ENCODE measurements around the gene ITPR3.

The ITPR3 gene

GRCh38 chr6:33705268-33705885 lies 84.3 kb downstream of the ITPR3 start:
- no peak for DNase-seq

GRCh38 chr6:33705955-33706725 lies 85.0 kb downstream of the ITPR3 start:
- no peak for DNase-seq

- DNase-seq: no peak
These were observed 86.6 kb downstream of the ITPR3 start for GRCh38 chr6:33707771-33708170.

GRCh38 chr6:33708516-33709204 lies 87.5 kb downstream of the ITPR3 start:
- no peak for DNase-seq

GRCh38 chr6:33709605-33710295 lies 88.6 kb downstream of the ITPR3 start:
- no peak for DNase-seq

GRCh38 chr6:33710296-33711121 lies 89.4 kb downstream of the ITPR3 start:
- DNase-seq: no peak

GRCh38 chr6:33711140-33712129 lies 90.3 kb downstream of the ITPR3 start, which contains the start of gene UQCC2:
TSS of gene UQCC2 (minus strand) at chr6:33711700. CDS start at chr6:33711686, 14 bp downstream.
- peak; percentile 97 for DNase-seq

- no peak for DNase-seq
These were observed 91.8 kb downstream of the ITPR3 start for GRCh38 chr6:33712914-33713313.

GRCh38 chr6:33713786-33714185 lies 92.7 kb downstream of the ITPR3 start:
- no peak for DNase-seq

- DNase-seq: no peak
These were observed 93.4 kb downstream of the ITPR3 start for GRCh38 chr6:33714385-33715040.

GRCh38 chr6:33716379-33716778 lies 95.3 kb downstream of the ITPR3 start:
- no peak for DNase-seq

- no peak for DNase-seq
These were observed 95.9 kb downstream of the ITPR3 start for GRCh38 chr6:33716890-33717632.

GRCh38 chr6:33717934-33718455 lies 96.9 kb downstream of the ITPR3 start:
- DNase-seq: no peak

GRCh38 chr6:33718713-33719112 lies 97.6 kb downstream of the ITPR3 start:
- no peak for DNase-seq

GRCh38 chr6:33719326-33719987 lies 98.3 kb downstream of the ITPR3 start:
- no peak for DNase-seq

- no peak for DNase-seq
These were observed 99.9 kb downstream of the ITPR3 start for GRCh38 chr6:33720998-33721397.

- no peak for DNase-seq
These were observed 100.4 kb downstream of the ITPR3 start for GRCh38 chr6:33721508-33721907.

- no peak for DNase-seq
These were observed 101.0 kb downstream of the ITPR3 start for GRCh38 chr6:33722103-33722623.

Measured in CD4-positive, alpha-beta T cell treated with Interleukin-12 subunit alpha and Interleukin-12 subunit beta, for 1 hour (primary cell).